ENCODE measurements around the gene LURAP1L.

The LURAP1L gene

DNA sequence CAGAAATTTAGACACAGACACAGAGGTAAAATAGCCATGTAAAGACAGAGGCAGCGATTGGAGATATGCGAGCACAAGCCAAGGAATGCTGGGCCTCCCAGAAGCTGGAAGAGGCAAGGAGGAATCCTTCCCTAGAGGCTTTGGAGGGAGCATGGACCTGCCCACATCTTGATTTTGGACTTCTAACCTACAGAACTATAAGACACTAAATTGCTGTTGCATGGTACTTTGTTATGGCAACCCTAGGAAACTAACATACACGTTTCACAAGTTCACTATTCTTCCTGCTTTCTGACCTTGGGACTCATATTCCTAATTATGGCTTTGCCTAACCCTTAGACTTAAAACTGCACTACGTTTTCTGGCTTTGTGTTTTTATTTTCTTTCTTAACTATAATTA is 4.6 kb upstream of the LURAP1L start:
- Histone ChIP-seq H3K27ac (ENCODE audit: low read depth, low read length) (no peak overlapping the region), H3K4ac (ENCODE audit: low read depth, low read length) (no peak overlapping the region), H4K5ac (ENCODE audit: low read length) (no peak overlapping the region), H2AK5ac (ENCODE audit: low read length) (no peak overlapping the region), H3K79me1 (ENCODE audit: low read length) (no peaks in the 10 kb centered on the region), H3K56ac (ENCODE audit: low read length) (no peak overlapping the region), H3K9ac (ENCODE audit: low read length) (no peak overlapping the region), H3K4me1 (ENCODE audit: control insufficient read depth, low read depth, low read length) (no peaks in the 10 kb centered on the region), H3K79me2 (ENCODE audit: control insufficient read depth, insufficient read depth, low read length) (no peaks in the 10 kb centered on the region), H3K18ac (ENCODE audit: low read length) (no peak overlapping the region), H3K4me3 (ENCODE audit: low read length) (no peak overlapping the region), H3K4me2 (ENCODE audit: low read length) (no peak overlapping the region), H3K23ac (ENCODE audit: low read length) (no peak overlapping the region), H3K27me3 (ENCODE audit: insufficient read depth, low read length, poor library complexity) (no peaks in the 10 kb centered on the region), H2BK15ac (replicated peaks; ENCODE audit: low read depth) (no peak overlapping the region), H3K36me3 (ENCODE audit: control insufficient read depth, insufficient read depth, low read length) (no peaks in the 10 kb centered on the region), H4K8ac (ENCODE audit: low read depth, low read length) (no peak overlapping the region), H2BK120ac (ENCODE audit: low read depth, low read length) (no peak overlapping the region), H2BK5ac (ENCODE audit: low read length) (no peak overlapping the region)
- DNase-seq: no peak
- no CpG with 5 or more reads among the region's 4 CpGs for WGBS (ENCODE audit: extremely low coverage, insufficient coverage, low lambda C conversion rate)

DNA sequence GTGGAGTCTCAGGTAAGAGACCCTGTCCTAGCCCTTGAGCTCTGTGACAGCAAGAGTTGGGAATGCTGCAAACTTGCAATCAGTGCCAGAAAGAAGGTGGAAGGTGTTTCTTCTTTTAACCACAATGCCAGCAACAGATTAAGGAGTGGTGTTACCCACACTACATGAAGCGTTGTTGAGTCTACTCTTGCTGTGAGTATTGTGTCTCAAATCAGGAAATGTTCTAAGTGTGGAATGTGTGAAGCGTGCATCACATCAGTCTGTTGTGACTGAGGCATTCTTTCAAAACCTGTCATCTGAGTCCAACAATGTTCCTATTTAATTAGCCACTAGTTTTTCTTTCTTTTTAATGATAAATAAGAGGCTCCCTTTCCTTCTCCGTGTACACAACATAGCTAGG is 2.9 kb upstream of the LURAP1L start:
- Histone ChIP-seq H3K4ac (ENCODE audit: low read depth, low read length) (no peak overlapping the region), H2BK5ac (ENCODE audit: low read length) (no peak overlapping the region), H2BK120ac (ENCODE audit: low read depth, low read length) (no peak overlapping the region), H3K56ac (ENCODE audit: low read length) (no peak overlapping the region), H3K18ac (ENCODE audit: low read length) (no peak overlapping the region), H3K4me3 (ENCODE audit: low read length) (no peak overlapping the region), H2BK15ac (replicated peaks; ENCODE audit: low read depth) (no peak overlapping the region), H3K4me2 (ENCODE audit: low read length) (no peak overlapping the region), H3K23ac (ENCODE audit: low read length) (no peak overlapping the region), H3K9ac (ENCODE audit: low read length) (no peak overlapping the region), H3K4me1 (ENCODE audit: control insufficient read depth, low read depth, low read length) (no peaks in the 10 kb centered on the region), H3K79me1 (ENCODE audit: low read length) (no peaks in the 10 kb centered on the region), H2AK5ac (ENCODE audit: low read length) (no peak overlapping the region), H4K5ac (ENCODE audit: low read length) (no peak overlapping the region), H3K79me2 (ENCODE audit: control insufficient read depth, insufficient read depth, low read length) (no peaks in the 10 kb centered on the region), H4K8ac (ENCODE audit: low read depth, low read length) (no peak overlapping the region), H3K27ac (ENCODE audit: low read depth, low read length) (no peak overlapping the region), H3K27me3 (ENCODE audit: insufficient read depth, low read length, poor library complexity) (no peaks in the 10 kb centered on the region), H3K36me3 (ENCODE audit: control insufficient read depth, insufficient read depth, low read length) (no peaks in the 10 kb centered on the region)
- no CpG with 5 or more reads among the region's 3 CpGs for WGBS (ENCODE audit: extremely low coverage, insufficient coverage, low lambda C conversion rate)
- peak; percentile 6 for DNase-seq

DNA sequence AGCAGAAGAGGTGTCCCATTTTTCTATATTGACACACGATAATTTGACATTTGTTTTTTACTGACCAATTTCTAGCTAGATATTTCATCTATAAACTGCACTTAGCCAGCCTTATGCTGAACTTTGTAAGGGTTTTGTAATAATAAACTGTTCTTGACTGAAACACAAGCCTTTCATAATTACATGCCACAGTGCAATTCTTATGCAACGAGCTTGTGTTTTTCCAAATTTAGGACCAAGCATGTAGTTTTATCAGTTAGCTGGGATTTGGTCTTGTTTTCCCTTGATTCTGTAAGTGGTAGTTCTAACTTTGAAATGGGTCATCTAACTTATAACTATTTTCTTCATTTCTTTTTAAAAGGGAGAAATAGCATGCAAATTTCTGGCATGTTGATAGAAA is 1.3 kb upstream of the LURAP1L start:
- Histone ChIP-seq H3K9ac (ENCODE audit: low read length) (no peak overlapping the region), H2AK5ac (ENCODE audit: low read length) (no peak overlapping the region), H3K36me3 (ENCODE audit: control insufficient read depth, insufficient read depth, low read length) (no peaks in the 10 kb centered on the region), H4K8ac (ENCODE audit: low read depth, low read length) (no peak overlapping the region), H4K5ac (ENCODE audit: low read length) (no peak overlapping the region), H3K18ac (ENCODE audit: low read length) (no peak overlapping the region), H2BK120ac (ENCODE audit: low read depth, low read length) (no peak overlapping the region), H3K27ac (ENCODE audit: low read depth, low read length) (no peak overlapping the region), H3K56ac (ENCODE audit: low read length) (no peak overlapping the region), H2BK15ac (replicated peaks; ENCODE audit: low read depth) (no peak overlapping the region), H3K4me2 (ENCODE audit: low read length) (no peak overlapping the region), H3K4ac (ENCODE audit: low read depth, low read length) (no peak overlapping the region), H3K79me1 (ENCODE audit: low read length) (no peaks in the 10 kb centered on the region), H3K27me3 (ENCODE audit: insufficient read depth, low read length, poor library complexity) (no peaks in the 10 kb centered on the region), H3K79me2 (ENCODE audit: control insufficient read depth, insufficient read depth, low read length) (no peaks in the 10 kb centered on the region), H3K23ac (ENCODE audit: low read length) (no peak overlapping the region), H3K4me1 (ENCODE audit: control insufficient read depth, low read depth, low read length) (no peaks in the 10 kb centered on the region), H2BK5ac (ENCODE audit: low read length) (no peak overlapping the region), H3K4me3 (ENCODE audit: low read length) (no peak overlapping the region)
- whole genome bisulfite sequencing (ENCODE audit: extremely low coverage, insufficient coverage, low lambda C conversion rate): no CpG with 5 or more reads among the region's 2 CpGs
- DNase-seq: no peak

DNA sequence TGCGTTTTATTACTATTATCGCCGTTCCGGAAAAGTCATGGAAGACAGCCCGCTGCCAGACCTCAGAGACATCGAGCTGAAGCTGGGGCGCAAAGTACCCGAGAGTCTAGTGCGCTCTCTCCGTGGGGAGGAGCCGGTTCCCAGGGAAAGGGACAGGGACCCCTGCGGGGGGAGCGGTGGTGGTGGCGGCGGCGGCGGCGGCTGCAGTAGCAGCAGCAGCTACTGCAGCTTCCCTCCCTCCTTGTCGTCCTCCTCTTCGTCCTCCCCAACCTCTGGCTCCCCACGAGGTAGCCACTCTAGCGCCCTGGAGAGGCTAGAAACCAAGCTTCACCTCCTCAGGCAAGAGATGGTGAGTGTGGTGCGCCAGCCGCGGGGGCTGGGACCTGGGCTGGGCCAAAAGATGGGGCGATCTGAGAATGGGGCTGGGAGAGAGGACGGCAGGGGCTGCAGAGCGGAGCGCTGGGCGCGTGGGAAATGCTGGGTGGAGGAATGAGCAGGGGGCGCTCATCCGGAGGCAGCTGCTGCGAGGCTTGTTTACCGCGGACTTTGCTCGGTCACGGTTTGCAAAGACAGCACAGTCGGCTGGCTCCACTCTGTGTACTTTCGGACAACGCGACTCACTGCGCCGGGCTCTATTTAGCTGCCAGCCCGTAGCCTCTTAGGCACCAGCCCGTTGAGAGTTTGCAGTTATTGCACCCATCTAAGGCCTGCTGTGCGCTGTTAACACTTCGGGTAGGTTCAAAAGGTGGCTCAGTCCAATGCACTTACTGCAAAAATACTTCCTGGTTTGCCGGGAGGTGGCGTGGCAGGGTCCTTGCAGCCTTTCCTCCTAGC is 1.1 kb downstream of the LURAP1L start:
- Histone ChIP-seq H3K4ac (ENCODE audit: low read depth, low read length) (no peak overlapping the region), H2BK15ac (replicated peaks; ENCODE audit: low read depth) (no peak overlapping the region), H4K8ac (ENCODE audit: low read depth, low read length) (no peak overlapping the region), H3K9ac (ENCODE audit: low read length) (peak overlapping the region; percentile 28), H2AK5ac (ENCODE audit: low read length) (no peak overlapping the region), H3K23ac (ENCODE audit: low read length) (no peak overlapping the region), H3K18ac (ENCODE audit: low read length) (no peak overlapping the region), H3K36me3 (ENCODE audit: control insufficient read depth, insufficient read depth, low read length) (no peaks in the 10 kb centered on the region), H3K4me2 (ENCODE audit: low read length) (peak overlapping the region; percentile 92), H3K4me1 (ENCODE audit: control insufficient read depth, low read depth, low read length) (no peaks in the 10 kb centered on the region), H3K56ac (ENCODE audit: low read length) (peak overlapping the region; percentile 86), H3K27ac (ENCODE audit: low read depth, low read length) (no peak overlapping the region), H2BK5ac (ENCODE audit: low read length) (no peak overlapping the region), H3K27me3 (ENCODE audit: insufficient read depth, low read length, poor library complexity) (no peaks in the 10 kb centered on the region), H3K4me3 (ENCODE audit: low read length) (peak overlapping the region; percentile 40), H2BK120ac (ENCODE audit: low read depth, low read length) (no peak overlapping the region), H3K79me2 (ENCODE audit: control insufficient read depth, insufficient read depth, low read length) (no peaks in the 10 kb centered on the region), H3K79me1 (ENCODE audit: low read length) (no peaks in the 10 kb centered on the region), H4K5ac (ENCODE audit: low read length) (no peak overlapping the region)
- DNase-seq: peak; percentile 85
- no CpG with 5 or more reads among the region's 50 CpGs for WGBS (ENCODE audit: extremely low coverage, insufficient coverage, low lambda C conversion rate)

DNA sequence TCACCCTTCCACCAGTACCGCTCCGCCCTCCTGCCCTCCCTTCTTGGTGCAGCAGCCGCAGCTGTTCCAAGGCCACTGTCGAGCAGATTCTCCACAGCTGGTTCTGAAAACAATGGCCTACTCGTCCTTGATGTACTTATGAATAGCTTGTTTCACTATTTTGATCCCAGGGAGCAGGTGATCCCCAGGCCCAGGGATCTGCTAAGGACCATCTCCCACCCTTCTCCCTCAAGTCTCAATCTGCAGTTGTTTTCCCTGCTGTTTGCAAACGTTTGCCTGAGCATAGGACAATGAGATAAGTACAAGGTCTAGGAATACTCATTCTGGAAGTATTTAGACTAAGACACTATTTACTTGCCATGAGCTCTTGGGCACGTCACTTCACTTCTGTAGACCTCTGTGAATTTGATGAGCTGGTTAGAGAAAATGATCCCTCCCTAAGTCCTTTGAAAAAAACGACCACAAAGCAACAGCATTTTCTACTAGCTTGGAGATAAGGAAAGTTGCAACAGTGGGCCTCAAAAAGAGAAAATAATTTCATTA is 1.8 kb downstream of the LURAP1L start:
- H3K4me3 ChIP-seq (ENCODE audit: low read length): no peak overlapping the region
- no peak overlapping the region for H4K5ac ChIP-seq (ENCODE audit: low read length)
- peak overlapping the region; percentile 12 for H3K4me2 ChIP-seq (ENCODE audit: low read length)
- no CpG with 5 or more reads among the region's 8 CpGs for WGBS (ENCODE audit: extremely low coverage, insufficient coverage, low lambda C conversion rate)
- no peak overlapping the region for H4K8ac ChIP-seq (ENCODE audit: low read depth, low read length)
- H3K79me2 ChIP-seq (ENCODE audit: control insufficient read depth, insufficient read depth, low read length): no peaks in the 10 kb centered on the region
- H3K4me1 ChIP-seq (ENCODE audit: control insufficient read depth, low read depth, low read length): no peaks in the 10 kb centered on the region
- no peak overlapping the region for H3K27ac ChIP-seq (ENCODE audit: low read depth, low read length)
- H3K9ac ChIP-seq (ENCODE audit: low read length): peak overlapping the region; percentile 33
- no peak overlapping the region for H3K23ac ChIP-seq (ENCODE audit: low read length)
- no peak overlapping the region for H3K18ac ChIP-seq (ENCODE audit: low read length)
- no peak overlapping the region for H3K4ac ChIP-seq (ENCODE audit: low read depth, low read length)
- no peak overlapping the region for H2BK15ac ChIP-seq (replicated peaks; ENCODE audit: low read depth)
- no peak overlapping the region for H2AK5ac ChIP-seq (ENCODE audit: low read length)
- H3K56ac ChIP-seq (ENCODE audit: low read length): peak overlapping the region; percentile 47
- H3K79me1 ChIP-seq (ENCODE audit: low read length): no peaks in the 10 kb centered on the region
- no peak overlapping the region for H2BK120ac ChIP-seq (ENCODE audit: low read depth, low read length)
- no peak for DNase-seq
- no peaks in the 10 kb centered on the region for H3K36me3 ChIP-seq (ENCODE audit: control insufficient read depth, insufficient read depth, low read length)
- H2BK5ac ChIP-seq (ENCODE audit: low read length): no peak overlapping the region
- H3K27me3 ChIP-seq (ENCODE audit: insufficient read depth, low read length, poor library complexity): no peaks in the 10 kb centered on the region
